ENCODE data around the gene PRKAG2.

PRKAG2 gene

DNA sequence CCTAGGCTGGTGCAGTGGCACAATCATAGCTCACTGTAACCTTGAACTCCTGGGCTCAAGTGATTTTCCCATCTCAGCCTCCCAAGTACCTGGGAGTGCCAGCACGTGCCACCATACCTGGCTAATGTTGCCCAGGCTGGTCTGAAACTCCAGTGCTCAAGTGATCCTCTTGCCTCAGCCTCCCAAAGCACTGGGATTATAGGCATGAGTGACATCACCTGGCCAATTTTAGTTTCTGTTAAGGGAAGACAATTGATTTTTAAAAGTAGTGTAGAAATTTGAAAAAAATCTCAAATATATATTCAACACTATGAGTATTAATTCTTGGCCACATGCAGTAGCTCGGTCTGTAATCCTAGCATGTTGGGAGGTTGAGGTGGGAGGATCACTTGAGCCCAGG, 235.3 kb downstream of the PRKAG2 start:
- Histone ChIP-seq H3K36me3 (ENCODE audit: control insufficient read depth, insufficient read depth, low read length) (no peaks in the 10 kb centered on the region), H3K27me3 (replicated peaks; ENCODE audit: control insufficient read depth, insufficient read depth, low read length) (no peaks in the 10 kb centered on the region), H3K4me3 (replicated peaks; ENCODE audit: low read depth, low read length) (no peak overlapping the region)
- DNase-seq (ENCODE audit: extremely low read depth, insufficient read length): no peak
- TF ChIP-seq, protein P1, sequence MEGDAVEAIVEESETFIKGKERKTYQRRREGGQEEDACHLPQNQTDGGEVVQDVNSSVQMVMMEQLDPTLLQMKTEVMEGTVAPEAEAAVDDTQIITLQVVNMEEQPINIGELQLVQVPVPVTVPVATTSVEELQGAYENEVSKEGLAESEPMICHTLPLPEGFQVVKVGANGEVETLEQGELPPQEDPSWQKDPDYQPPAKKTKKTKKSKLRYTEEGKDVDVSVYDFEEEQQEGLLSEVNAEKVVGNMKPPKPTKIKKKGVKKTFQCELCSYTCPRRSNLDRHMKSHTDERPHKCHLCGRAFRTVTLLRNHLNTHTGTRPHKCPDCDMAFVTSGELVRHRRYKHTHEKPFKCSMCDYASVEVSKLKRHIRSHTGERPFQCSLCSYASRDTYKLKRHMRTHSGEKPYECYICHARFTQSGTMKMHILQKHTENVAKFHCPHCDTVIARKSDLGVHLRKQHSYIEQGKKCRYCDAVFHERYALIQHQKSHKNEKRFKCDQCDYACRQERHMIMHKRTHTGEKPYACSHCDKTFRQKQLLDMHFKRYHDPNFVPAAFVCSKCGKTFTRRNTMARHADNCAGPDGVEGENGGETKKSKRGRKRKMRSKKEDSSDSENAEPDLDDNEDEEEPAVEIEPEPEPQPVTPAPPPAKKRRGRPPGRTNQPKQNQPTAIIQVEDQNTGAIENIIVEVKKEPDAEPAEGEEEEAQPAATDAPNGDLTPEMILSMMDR (IDR thresholded peaks at IDR 0.05; ENCODE audit: insufficient read depth, low read length, poor library complexity, severe bottlenecking): no peak

DNA sequence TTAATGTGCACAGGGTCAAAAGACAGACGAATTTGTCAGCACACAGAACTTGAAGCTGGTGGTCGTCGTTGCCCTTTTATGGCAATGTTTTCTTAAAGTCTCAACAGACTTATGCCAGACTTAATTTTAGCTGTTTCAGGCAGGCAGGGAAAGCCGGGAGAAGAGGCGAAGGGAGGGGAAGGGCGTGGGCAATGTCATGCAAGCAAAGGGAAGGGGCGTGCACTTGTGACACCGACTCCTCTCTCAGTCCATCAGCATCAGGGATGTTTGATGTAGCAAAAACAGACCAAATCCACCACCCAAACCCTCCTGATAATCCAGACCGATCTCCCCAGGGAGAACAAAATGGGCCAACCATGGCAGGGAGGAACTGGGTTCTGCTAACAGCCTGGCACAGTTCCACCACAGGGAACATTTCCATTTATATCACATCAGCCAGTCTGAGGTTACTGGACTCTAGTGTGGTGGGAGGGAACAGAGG, 239.1 kb downstream of the PRKAG2 start:
- Histone ChIP-seq H3K27me3 (replicated peaks; ENCODE audit: control insufficient read depth, insufficient read depth, low read length) (no peaks in the 10 kb centered on the region), H3K4me3 (replicated peaks; ENCODE audit: low read depth, low read length) (no peak overlapping the region), H3K36me3 (ENCODE audit: control insufficient read depth, insufficient read depth, low read length) (no peaks in the 10 kb centered on the region)
- TF ChIP-seq, protein P1 (IDR thresholded peaks at IDR 0.05; ENCODE audit: insufficient read depth, low read length, poor library complexity, severe bottlenecking): no peak
- no peak for DNase-seq (ENCODE audit: extremely low read depth, insufficient read length)

DNA sequence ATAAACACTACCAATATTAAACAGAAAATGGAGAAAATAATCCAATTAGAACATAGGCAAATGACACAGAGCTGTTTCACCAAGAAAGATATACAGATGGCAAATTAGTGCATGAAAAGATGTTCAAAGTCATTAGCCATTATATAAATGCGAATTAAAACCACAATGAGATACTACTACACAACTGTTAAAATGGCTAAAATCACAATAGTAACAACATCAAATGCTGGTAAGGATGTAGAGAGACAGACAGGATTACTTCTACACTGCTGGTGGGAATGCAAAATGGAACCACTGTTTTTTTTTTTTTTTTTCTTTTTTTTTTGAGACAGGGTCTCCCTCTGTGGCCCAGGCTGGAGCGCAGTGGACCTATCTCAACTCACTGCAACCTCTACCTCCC, 242.3 kb downstream of the PRKAG2 start:
- Histone ChIP-seq H3K36me3 (ENCODE audit: control insufficient read depth, insufficient read depth, low read length) (no peaks in the 10 kb centered on the region), H3K27me3 (replicated peaks; ENCODE audit: control insufficient read depth, insufficient read depth, low read length) (no peaks in the 10 kb centered on the region), H3K4me3 (replicated peaks; ENCODE audit: low read depth, low read length) (no peak overlapping the region)
- no peak for DNase-seq (ENCODE audit: extremely low read depth, insufficient read length)
- TF ChIP-seq, protein P1 (IDR thresholded peaks at IDR 0.05; ENCODE audit: insufficient read depth, low read length, poor library complexity, severe bottlenecking): no peak

DNA sequence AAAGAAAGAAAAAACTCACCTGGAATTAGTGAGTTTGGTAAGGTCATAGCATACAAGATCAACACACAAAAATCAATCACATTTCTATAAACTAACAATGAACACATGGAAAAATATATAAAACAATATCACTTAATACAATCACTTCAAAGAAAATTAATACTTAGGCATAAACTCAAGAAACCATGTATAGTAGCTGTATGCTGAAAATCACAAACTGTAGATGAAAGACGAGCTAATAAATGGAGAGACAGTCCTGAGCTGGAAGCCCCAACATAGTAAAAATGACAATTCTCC, 243.5 kb downstream of the PRKAG2 start:
- DNase-seq (ENCODE audit: extremely low read depth, insufficient read length): no peak

DNA sequence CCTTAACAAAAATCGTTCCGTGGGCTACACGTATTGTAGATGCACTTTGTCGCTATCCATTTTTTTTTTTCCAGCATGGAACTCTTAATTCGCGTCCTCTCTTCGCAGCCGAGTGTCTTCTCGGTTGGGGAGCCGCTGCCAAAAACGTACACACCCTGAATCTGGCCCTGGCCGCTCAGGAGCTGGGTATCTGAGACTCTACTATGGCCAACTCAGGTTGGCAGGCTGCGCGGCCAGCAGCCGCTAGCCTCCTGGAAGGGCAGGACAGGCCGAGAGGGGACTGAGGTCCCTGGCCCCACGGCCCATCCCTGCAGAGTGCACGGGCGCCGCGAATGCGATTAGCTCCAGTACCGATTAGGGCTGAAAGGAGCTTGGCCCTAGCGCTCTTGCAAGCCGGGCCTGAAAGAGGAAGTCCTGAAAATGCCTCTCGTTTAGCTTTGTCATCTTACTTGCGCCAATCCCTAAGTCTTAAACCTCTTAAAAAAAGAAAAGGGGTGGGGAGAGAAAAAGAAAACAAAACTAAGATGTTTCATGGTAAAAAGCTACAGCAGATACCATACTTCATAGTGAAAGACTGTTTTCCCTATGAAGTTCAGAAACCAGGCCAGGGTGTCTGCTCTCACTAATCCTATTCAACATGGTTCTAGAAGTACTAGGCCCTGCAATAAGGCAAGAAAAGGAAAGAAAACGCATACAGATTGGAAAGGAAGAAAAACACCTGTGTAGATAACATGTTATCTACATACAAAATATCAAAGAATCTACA, 244.0 kb downstream of the PRKAG2 start:
- H3K36me3 ChIP-seq (ENCODE audit: control insufficient read depth, insufficient read depth, low read length): no peaks in the 10 kb centered on the region
- TF ChIP-seq, protein P1 (IDR thresholded peaks at IDR 0.05; ENCODE audit: insufficient read depth, low read length, poor library complexity, severe bottlenecking): no peak
- DNase-seq (ENCODE audit: extremely low read depth, insufficient read length): peak; percentile 83
- H3K4me3 ChIP-seq (replicated peaks; ENCODE audit: low read depth, low read length): peak overlapping the region; percentile 72
- no peaks in the 10 kb centered on the region for H3K27me3 ChIP-seq (replicated peaks; ENCODE audit: control insufficient read depth, insufficient read depth, low read length)

More for the DNA sequence above, 243.5 kb downstream of the PRKAG2 start:
- H3K36me3 ChIP-seq (ENCODE audit: control insufficient read depth, insufficient read depth, low read length): no peaks in the 10 kb centered on the region
- H3K4me3 ChIP-seq (replicated peaks; ENCODE audit: low read depth, low read length): peak overlapping the region; percentile 72; the same call in 1 of the 2 replicates
- TF ChIP-seq, protein P1 (IDR thresholded peaks at IDR 0.05; ENCODE audit: insufficient read depth, low read length, poor library complexity, severe bottlenecking): no peak
- H3K27me3 ChIP-seq (replicated peaks; ENCODE audit: control insufficient read depth, insufficient read depth, low read length): no peaks in the 10 kb centered on the region
